K562 (cell line): ENCODE measurements around the gene SMARCB1. TPM values are rescaled to one million over a fixed set of nuclear protein-coding genes. Genes with fewer than 3 reads are reported as not detected.
A peak's percentile ranks its signal among the peaks of the same experiment; 100 is the strongest.

Source experiments
- ARID2 ChIP-seq: fragments of 450-650 bp; IDR thresholded peaks from 2 replicates; pipeline ENCODE4 v1.6.1; 2017; ENCODE audit warnings: antibody characterized with exemption, mild to moderate bottlenecking
- BRCA1 ChIP-seq, 2 experiments: fragments of 450-650 bp in 1 of 2; sonication (generic) in 1 of 2; formaldehyde crosslinking in 1 of 2; IDR thresholded peaks; 2 replicates each; pipeline versions ENCODE4 v1.5.0 to v1.6.1; 2017 to 2020; ENCODE audit warnings: mild to moderate bottlenecking in 1 of 2, missing genetic modification reagents in 1 of 2
- EGR1 ChIP-seq: fragments of 450-650 bp; conservative IDR thresholded peaks from 2 replicates; pipeline ENCODE4 v1.6.1; 2017; ENCODE audit warnings: mild to moderate bottlenecking
- ETV5 ChIP-seq: sonication (generic); formaldehyde crosslinking; IDR thresholded peaks from 2 replicates; pipeline ENCODE4 v1.4.0; 2020; ENCODE audit warnings: low read depth, mild to moderate bottlenecking, missing genetic modification reagents
- EWSR1 ChIP-seq: fragments of 450-650 bp; IDR thresholded peaks from 2 replicates; pipeline ENCODE4 v1.6.1; 2018; ENCODE audit warnings: borderline replicate concordance, mild to moderate bottlenecking, low read depth, moderate library complexity; ENCODE audit not compliant: partially characterized antibody
- NCOA2 ChIP-seq, 2 experiments: fragments of 450-650 bp; IDR thresholded peaks; 2 replicates each; pipeline ENCODE4 v1.6.1; 2018; ENCODE audit warnings: mild to moderate bottlenecking in 2 of 2, moderate library complexity in 1 of 2; ENCODE audit not compliant: partially characterized antibody in 2 of 2
- POLR2AphosphoS5 ChIP-seq: IDR thresholded peaks from 2 replicates; pipeline ENCODE4 v1.6.1; 2011; ENCODE audit warnings: mild to moderate bottlenecking, low read depth, low read length, moderate library complexity; ENCODE audit not compliant: control insufficient read depth, insufficient read depth
- REST ChIP-seq, 2 experiments: fragments of 450-650 bp; formaldehyde crosslinking in 1 of 2; IDR thresholded peaks; 2 replicates each; pipeline versions ENCODE4 v1.4.0 to v1.6.1; 2014 to 2020; ENCODE audit warnings: mild to moderate bottlenecking in 2 of 2, borderline replicate concordance in 1 of 2, low read depth in 1 of 2
- SMARCA4 ChIP-seq: fragments of 450-650 bp; IDR thresholded peaks from 2 replicates; pipeline ENCODE4 v1.6.1; 2016
- SMC3 ChIP-seq: conservative IDR thresholded peaks from 2 replicates; pipeline ENCODE4 v1.6.1; 2011; ENCODE audit warnings: low read depth, low read length, improper control_type of control experiment; ENCODE audit not compliant: insufficient read depth
- TAF1 ChIP-seq: IDR thresholded peaks from 2 replicates; pipeline ENCODE4 v1.6.1; 2011; ENCODE audit warnings: mild to moderate bottlenecking, low read length, moderate library complexity; ENCODE audit not compliant: insufficient read depth, control insufficient read depth, severe bottlenecking; ENCODE audit errors: extremely low read depth
- TEAD2 ChIP-seq: fragments of 450-650 bp; IDR thresholded peaks from 2 replicates; pipeline ENCODE4 v1.6.1; 2016; ENCODE audit warnings: missing genetic modification characterization, control low read depth, missing compliant biosample characterization
- TRIM28 ChIP-seq: fragments of 450-650 bp; IDR thresholded peaks from 2 replicates; pipeline ENCODE4 v1.6.1; 2017
- ZNF717 ChIP-seq: fragments of 250-450 bp; sonication (Bioruptor Pico); IDR thresholded peaks from 2 replicates; pipeline ENCODE4 v1.5.0; 2021
- polyA plus RNA-seq, 8 experiments: library from polyadenylated mRNA; depleted of rRNA in 4 of 8; stranded (reverse) in 5 of 8; unstranded in 3 of 8; fragments of >200 nt; fragmentation: Nextera tagmentation in 2 of 8; fragmentation: Illumina TruSeq in 1 of 8; extraction: Ambion mirVana in 2 of 8; extraction: Trizol in 1 of 8; gene quantifications; 2 replicates each; pipeline versions ENCODE4 v1.2.1 to v1.2.3, GENCODE V29; 2011 to 2014; ENCODE audit warnings: inconsistent platforms in 1 of 8, missing spikeins in 1 of 8
- total RNA-seq, 7 experiments: library from RNA; depleted of rRNA in 6 of 7; stranded (reverse); fragments of >200 nt in 6 of 7; fragmentation: Illumina TruSeq in 2 of 7; extraction: Trizol in 2 of 7; gene quantifications; 2 replicates each; pipeline versions ENCODE4 v1.2.1 to v1.2.3, GENCODE V29; 2011 to 2021; ENCODE audit warnings: low replicate concordance in 1 of 7
- TF ChIP-seq, protein P1 (sequence below): fragments of 450-650 bp; IDR thresholded peaks from 2 replicates; pipeline ENCODE4 v1.6.1; 2017; ENCODE audit warnings: antibody characterized with exemption

SMARCB1 gene
- total and polyA plus RNA-seq, 9 of the 15 experiments (the other 6 are each of a cell fraction or from before 2014, with no cell fraction given) = 1.2 to 113 (median 65.4) TPM

DNA sequence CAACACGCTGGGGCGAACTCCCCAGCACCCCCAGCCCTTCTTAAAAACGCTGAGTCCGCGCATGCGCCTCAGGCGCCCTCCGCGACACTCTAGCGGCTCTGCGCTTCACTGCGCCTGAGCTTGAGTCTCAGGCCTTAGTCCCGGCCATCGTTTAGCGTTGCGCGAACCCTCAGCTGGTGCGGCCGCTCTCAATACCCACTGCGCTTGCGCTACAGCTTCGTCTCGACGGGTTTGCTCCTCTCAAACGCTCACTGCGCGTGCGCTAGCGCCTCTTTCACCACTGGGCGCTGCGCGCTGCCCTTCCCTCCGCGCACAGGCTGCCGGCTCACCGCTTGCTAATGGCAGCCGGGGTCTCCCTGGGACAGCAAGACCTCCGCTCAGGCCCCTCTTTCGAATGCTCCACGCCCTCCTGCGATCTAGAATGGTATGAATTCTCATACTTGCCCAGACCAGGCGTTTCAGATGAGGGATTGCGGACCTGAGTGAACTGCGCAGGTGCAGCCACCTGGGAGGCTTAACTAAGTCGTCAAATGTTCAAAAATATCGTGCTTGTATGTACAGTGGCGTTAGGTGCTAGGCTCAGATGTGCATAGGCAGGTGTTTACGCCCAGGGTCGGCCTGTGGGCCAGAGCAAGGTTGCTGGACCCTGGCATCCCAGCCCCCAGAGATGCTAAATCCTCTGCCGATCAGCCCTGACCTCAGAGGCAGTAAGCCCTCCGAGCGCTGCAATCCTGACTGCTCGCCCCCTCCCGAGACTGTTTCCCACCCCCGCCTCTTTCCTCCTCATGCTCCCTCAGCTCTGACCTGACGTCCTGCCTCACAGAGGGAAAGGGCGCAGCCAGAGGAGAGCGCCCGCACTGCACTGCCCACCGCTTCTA, 71.1 kb downstream of the SMARCB1 start, which contains the start of gene SLC2A11 (continued):
- TF ChIP-seq REST (IDR thresholded peaks at IDR 0.05; ENCODE audit: borderline replicate concordance) (no peak), REST (CRISPR knock-in tag; IDR thresholded peaks at IDR 0.05; ENCODE audit: low read depth) (no peak), POLR2AphosphoS5 (no peak), ZNF717 (CRISPR knock-in tag) (no peak), TRIM28 (no peak), NCOA2 (IDR thresholded peaks at IDR 0.05; ENCODE audit: partially characterized antibody in 2 of 2) (no peak), ARID2 (no peak), TEAD2 (no peak), EWSR1 (no peak), TAF1 (peak; percentile 37), BRCA1 (IDR thresholded peaks at IDR 0.05) (no peak), BRCA1 (CRISPR knock-in tag; IDR thresholded peaks at IDR 0.05) (no peak), EGR1 (peak; percentile 40; the same call in 1 of the 2 replicates), SMC3 (no peak), ETV5 (CRISPR knock-in tag) (no peak), SMARCA4 (no peak)
- TF ChIP-seq, protein P1, sequence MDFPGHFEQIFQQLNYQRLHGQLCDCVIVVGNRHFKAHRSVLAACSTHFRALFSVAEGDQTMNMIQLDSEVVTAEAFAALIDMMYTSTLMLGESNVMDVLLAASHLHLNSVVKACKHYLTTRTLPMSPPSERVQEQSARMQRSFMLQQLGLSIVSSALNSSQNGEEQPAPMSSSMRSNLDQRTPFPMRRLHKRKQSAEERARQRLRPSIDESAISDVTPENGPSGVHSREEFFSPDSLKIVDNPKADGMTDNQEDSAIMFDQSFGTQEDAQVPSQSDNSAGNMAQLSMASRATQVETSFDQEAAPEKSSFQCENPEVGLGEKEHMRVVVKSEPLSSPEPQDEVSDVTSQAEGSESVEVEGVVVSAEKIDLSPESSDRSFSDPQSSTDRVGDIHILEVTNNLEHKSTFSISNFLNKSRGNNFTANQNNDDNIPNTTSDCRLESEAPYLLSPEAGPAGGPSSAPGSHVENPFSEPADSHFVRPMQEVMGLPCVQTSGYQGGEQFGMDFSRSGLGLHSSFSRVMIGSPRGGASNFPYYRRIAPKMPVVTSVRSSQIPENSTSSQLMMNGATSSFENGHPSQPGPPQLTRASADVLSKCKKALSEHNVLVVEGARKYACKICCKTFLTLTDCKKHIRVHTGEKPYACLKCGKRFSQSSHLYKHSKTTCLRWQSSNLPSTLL = no peak
